GM19328 (cell line): ENCODE measurements around the gene BDH1.
"Not testable (repeated sequence)": the region's sequence is repeated elsewhere in the genome, so short reads cannot be mapped to it uniquely, and the experiment has no call there.

Experiments used
- ATAC-seq: cut with Tn5 transposase; IDR thresholded peaks from one replicate; pipeline ENCODE4 v1.9.1; 2021; ENCODE audit warnings: mild to moderate bottlenecking, moderate library complexity; ENCODE audit not compliant: unreplicated experiment

Gene BDH1

DNA sequence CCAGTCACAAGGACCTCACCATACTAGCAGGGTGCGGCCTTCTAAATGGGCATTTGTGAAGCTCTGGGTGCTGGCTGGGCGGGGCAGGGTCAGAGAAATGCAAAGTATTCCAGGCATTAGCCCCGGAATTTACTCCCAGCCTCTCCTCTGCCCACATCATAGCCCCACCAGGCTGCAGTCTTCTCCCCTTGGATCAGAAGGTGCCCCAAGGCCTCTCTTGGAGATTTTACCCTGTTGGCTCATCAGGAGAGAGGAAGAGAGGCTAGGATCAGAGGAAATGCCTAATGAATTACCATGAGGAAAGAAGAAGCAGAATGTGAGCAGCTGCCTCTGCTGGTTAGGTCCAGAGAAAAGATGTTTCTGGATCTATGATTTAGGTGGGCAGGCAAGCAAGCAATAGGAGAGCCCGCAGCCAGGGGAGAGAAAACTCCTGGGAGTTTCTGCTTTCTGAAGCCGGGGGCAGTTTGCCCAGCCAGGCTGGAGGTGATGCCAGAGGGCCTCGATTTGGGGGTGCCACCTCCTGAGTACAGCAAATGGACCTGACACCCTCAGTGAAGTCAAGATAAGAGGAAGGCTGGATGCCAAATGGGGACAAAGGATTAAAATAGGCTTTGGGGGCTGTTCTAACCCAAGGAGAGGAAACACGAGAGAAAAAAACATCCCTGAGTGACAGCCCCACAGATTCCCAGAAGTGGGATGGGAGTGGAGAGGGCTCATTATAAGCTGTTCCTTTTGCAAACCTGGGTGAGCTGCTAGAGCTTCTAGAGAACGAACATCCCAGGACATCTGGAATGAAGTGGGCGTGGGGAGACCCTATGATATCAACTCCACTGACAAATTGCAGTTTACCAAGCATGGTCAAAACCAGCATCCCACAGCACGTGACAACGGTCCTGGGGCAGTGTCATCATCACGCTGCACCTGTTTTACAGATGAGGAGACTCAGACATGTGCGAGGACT is 65.4 kb downstream of the BDH1 start:
- ATAC-seq = no peak

DNA sequence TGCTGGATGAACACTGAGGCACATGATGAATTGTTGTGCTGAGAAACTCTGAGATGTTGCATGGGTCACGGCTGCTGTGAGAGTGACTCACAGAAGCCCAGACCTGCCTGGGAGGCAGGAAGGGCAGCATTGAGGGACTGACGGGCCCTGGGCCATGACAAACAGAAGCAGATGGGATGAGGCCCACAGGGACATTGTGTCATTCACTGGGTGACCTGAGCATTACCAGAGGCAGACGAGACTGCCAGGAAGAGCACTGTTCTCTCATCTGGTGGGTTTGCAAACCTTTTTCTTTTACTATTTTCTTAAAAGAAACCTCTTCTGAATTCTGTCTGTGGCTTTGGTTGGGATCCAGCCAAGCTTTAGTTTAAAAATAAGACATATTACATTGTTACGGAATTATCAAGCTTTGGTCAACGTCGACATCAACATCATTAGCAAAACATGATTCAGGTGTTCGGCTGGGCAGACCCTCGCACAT is 67.8 kb downstream of the BDH1 start:
- no peak for ATAC-seq

DNA sequence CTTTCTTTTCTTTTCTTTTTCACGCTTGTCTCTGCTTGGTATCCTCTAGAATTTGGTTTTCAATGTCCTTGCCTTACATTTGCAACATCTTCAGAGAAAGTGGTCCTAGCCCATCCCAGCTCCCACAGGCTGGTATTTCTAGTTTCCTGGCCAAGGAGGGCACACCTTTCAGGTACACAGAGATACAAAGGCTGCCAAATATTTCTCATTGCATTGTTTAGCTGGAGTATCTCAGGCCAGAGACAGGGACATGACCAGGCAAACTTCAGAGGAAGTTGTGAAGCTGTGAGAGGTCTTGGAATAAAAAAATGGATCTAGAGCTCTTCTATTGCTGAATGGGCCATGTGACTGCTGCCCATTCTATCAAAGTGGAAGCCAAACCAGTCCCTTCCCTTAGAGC is 68.9 kb downstream of the BDH1 start:
- ATAC-seq = no peak

DNA sequence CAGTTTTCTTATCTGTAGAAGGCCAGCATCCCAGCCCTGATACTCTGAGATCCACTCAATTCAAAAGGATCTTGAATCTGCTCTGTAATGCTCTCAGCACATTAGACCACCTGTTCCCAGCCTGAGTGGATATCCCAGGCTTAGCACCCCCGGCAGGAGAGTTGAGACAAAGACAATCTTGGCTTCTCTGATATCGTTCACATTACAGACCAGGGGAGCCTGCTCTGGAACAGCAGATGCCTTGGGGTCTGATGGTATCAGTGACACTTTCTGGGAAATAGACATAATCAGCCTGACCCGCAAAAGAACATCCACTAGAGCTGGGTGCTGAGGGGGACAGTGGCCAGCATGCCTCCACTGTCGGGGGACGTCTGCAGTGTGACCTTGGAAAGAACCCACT is 70.6 kb downstream of the BDH1 start:
- ATAC-seq = no peak

DNA sequence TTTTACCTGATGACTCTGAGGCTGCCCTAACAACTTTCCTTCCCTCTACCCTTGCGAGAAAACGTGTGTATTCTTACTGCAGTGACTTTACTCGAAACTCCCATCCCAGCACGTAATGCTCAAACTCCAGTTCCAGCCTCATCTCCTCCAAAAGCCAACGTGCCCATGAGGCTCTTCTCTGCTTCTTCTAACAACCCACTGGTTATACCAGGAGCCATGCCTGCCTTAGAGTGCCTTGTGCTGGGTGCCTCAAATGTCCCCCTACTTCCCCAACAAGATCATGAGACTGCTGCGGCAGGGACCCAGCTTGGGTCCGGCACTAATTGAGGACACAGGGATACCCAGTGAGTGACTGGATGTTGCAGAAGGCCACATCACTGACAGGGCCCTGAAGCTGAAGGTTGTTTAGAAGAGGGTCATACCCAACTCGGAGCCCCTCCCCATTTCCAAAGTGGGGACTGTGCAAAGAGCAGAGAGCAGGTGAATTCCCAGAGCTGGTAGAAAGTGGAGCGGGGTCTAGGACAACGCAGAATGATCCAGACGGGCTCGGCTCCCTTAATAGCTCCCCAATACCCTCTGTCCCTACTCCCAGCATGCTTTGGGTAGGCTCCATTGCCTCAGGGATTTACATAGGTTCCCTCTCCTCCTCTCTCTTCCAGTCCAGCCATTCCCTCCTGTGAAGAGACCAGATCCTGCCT is 71.4 kb downstream of the BDH1 start:
- no peak for ATAC-seq

DNA sequence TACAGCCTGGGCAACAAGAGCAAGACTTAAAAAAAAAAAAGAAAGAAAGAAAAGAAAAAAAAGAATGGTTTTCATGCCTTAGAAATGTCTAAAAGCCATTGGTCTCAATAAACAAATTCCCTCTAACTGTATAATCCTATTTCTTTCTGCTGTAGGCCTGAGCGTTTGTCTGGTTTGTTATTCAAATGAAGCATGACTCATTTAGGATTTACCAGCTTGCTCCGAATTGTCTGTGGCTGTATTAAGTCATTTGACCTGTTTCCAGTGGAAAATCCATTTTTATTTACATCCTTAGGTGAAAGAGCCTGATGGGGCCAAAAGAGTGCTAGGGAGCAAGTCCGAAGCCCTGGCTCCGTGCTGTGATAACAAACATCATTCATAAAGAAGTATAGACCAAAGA is 73.8 kb downstream of the BDH1 start:
- no peak for ATAC-seq

DNA sequence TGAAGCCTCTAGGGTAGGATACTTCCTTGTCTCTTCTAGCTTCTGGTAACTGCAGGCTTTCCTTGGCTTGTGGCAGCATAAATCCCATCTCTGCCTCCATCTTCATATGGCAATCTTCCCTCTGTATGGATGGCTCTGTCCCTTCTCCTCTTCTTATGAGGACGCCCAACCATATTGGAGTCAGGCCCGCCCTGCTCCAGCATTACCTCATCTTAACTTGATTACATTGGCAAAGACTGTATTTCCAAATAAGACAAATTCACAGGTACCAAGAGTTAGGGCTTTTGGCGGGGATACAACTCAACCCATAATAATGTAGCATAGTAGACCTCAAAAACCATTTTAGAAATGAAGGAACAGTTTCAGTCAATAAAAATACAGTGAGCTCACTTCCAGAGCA is 75.4 kb downstream of the BDH1 start:
- no peak for ATAC-seq

DNA sequence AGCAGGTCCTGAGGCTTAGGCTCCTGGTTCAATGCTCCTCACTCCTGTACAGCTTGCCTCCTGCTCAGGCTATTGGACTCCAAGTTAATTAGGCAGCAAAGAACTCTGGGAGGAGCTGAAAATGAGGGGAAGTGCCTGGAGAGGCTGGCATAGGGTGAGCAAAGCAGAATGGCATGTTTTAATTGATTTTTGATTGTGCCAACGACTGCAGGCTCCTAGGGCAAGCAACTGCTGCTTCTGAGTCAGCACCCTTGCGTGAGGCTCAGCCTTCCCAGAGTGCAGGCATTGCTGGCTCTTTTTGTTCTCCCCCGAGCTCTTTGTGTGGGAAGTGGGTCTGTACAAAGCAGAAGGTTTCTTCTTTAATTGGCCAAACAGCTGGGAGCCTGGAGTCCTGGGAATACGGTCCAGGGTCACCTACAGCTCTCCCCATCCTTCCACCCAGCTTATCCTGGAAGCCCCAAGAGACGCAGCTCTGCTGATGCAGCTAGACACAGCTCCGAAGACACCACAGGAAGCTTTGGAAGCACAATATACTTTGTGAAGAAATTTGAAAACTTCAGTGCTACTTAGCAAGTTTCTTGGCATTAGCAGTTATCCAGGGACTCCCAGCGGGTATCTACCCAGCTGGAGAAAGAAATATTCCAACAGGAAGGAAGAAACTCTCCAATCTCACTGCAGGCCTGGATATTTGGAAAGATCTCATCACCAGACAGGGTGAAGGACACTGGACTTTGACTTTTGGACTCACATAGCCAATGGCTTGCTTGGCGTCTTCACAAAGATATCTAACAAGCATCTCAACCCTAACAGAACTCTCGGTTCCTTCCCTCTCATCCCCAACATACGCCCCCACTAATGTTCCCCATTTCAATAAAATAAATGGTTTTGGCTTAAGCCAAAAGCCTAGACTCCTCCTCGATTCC is 76.8 kb downstream of the BDH1 start:
- no peak for ATAC-seq

DNA sequence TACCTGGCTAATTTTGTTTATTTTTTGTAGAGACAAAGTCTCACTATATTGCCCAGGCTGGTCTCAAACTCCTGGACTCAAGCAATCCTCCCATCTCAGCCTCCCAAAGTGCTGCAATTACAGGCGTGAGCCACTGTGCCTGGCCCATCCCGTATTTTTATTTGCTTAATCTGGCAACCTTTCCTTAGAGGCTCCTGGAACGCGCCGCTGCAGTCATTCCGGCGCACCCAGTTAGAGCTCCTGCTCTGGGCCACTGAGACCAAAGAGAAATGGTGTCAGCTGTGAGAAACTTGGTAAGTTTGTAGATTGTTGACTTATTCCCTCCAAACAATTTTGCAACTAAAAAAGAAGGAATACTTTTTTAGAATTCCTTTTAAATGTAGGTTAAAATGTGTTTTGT is 78.0 kb downstream of the BDH1 start:
- ATAC-seq = not testable (repeated sequence)

DNA sequence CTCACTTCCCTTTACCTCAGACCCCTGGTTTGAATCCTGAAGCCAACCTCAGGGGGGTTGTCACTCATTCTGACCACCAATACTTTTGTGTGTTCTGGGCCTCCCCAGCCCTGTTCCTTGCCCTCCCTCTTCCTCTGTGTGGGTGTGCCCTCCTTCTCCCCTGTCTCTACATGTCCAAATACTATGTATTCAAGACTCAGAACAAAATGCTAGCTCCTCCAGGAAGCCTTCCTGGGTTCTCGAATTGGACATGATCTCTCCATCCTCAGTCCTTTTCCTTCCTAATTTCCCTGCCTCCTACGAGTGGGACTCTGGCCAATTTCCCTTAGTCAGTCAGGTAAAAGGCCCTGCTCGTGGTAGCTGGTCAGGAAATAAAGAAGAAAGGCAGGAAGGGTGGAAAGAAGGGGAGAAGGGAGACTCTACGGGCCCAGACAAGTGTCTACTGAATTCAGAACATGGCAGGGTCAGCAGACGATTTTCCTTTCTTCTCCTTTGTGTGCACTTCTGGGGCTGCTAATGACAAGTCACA is 79.7 kb downstream of the BDH1 start:
- no peak for ATAC-seq

DNA sequence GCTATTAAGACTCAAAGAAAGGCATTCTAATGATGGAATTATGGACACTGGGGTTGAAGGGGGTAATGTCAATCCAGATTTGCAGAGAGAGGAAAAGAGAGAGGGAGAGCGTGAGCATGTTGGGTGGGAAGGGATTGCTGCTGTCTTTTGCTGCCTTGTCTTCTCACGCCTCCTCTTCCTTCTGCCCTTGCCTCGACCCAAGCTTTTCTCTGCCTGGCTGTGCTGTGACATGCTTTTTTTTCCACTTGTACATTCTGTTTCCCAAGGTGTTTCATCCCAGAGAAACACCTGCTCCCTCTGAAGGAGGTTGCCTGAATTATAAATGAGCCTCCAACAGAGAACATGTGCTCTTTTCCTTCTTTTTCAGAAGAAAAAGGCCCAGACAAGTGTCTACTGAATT is 80.3 kb downstream of the BDH1 start:
- ATAC-seq = no peak

DNA sequence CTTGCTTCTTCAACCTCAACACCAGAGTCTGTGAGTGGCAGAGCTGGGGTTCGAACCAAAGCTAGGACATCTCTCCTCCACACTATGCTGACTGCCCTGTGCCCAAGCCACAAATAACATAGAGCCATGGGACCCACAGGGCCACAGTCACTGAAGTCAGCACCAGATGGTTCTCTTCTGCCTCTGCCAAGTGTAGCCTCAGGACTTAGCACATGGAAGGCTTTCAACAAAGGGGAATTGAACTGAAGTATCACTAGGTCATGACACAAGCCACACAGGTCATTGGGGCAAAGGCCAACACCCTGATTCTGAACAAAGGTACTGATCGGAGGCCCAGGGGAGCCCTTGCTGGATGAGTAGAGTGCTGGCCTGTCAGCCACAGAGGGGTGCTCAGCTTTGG is 83.6 kb downstream of the BDH1 start:
- no peak for ATAC-seq

DNA sequence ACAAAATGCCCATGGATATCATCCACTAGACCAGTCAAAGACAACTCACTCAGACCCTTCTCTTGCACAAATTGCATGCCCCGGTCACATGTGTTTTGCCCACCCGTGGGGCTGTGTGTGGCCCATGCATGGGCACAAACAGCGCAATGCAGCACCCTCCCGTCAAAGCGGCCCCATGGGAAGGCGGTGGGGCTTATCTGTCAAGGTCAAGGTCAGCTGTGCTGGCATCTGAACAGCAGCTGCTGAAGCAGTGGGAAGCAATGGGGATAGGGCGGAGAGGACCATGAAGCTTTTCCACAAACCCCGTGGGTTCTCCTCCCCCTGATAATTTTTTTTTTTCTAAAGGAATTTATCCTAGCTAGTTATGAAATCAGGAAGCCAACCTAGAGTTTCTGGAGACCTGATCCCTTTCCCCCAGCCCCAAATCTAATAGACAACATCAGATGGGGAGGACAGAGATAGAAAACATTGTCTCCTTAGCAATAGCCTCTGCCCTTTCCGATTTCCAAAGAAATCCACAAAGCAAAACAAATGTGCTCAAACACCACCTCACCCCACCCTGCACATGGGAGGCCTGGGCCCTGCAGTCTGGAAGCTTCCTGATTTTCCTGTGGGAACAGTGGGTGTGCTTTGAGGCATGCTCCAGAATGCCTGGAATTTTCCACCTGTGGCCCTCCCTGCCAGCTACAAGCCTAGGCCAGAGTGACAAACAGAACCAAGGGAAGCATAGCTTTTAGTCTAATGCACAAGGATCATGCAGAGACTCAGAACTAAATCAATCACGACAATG is 84.4 kb downstream of the BDH1 start:
- no peak for ATAC-seq

DNA sequence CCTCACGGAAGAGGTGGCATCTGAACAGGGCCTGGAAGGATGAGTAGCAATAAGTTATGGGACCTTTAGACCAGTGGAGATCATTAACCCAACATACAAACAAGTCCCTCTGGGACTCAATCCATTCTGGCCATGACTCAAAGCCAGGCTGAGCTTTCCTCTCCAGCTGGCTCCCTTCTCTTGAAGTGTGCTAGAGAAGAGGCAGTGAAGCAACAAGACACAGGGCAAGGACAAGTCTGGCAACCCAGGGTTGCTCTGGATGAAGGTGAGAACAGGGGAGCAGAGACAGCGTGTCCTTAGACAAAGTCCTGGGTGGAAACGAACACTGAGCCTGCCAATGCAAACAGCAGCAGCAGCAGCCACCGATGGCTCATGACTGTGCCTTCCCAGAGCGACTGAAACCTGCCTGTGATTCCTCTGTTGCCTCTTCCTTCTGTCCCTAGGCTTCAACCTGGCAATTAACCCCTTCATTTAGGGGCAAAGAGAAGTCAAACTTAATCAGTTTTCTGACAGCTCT is 86.8 kb downstream of the BDH1 start:
- no peak for ATAC-seq

DNA sequence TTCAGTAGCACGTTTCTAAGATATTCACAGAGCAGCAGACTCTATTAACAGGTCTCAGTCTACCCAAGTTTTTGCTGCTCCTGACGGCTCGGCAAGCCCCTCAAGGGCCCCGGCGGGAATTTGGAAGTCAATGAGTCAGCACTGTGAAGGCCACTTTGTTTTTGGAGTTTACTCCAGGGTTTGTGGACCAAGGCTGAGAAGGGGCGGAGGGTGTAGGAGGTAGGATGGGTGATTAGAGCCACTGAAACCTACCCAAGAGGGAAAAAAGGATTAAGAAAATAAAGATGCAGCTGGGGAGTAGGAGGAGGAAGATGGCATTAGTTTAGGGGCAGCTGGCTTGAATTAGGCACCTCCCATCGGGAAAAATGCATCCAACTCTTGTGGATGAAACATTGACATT is 87.6 kb downstream of the BDH1 start:
- no peak for ATAC-seq

DNA sequence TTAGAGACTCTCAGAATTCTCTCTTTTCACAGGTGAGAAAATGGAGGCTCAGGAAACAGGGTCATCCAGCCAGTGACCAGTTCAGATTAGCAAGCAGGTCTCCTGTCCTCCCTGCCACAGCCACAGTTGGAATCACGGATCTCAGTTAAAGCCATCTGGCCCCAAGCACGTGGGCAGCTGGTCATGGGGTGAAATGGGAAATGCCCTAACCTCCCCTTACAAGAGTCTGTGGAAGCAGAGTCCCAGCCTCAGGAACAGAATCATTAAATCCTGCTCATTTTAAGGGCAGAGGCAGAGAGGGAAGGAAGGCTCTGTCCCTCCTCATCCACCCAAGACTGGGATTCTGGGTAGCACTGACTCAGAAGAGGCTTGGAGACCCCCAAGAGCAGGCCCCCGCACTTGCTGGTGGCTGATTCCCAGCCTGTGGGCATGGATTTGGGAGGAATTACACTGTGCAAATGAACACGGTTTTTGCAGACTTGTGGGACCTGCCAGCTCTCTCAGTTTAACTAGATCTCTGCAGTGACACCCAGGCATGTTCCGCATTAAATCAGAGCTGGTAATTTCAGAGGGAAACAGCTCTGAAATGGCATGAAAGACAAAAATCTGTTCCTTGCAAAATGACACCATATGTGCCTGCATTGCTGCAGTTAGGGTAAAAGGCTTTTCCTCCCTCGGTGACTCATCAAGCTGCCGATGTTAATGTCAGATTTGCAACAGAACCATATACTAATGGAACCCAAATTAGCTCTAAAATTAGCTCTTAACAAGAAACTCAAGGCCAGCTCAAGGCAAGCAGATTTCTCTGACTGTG is 89.0 kb downstream of the BDH1 start:
- ATAC-seq = no peak

DNA sequence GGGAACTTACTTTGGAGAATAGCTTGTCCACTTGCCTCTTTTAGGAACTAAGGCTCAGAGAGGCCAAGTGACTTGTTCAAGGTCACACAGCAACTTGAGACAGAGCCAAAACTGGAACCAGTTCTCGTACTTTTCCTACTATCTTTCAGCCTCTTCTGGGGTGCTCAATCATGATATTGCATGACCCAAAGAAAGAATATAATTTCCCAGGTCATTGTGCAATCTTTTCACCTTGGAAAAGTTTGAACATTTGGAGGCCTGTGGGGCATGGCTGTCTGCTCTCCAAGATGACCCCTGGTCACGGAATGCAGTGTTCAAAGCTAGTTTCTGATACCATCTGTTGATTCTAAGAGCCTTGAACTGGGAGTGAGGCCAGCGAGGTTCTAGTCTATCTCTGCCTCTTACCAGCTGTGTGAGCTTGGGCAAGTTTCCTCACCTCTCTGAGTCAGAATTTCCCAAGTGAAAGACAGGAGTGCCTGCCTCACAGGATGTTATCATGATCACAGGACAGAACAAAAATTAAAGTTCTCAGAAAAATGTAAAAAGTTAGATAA is 89.7 kb downstream of the BDH1 start:
- ATAC-seq = no peak

DNA sequence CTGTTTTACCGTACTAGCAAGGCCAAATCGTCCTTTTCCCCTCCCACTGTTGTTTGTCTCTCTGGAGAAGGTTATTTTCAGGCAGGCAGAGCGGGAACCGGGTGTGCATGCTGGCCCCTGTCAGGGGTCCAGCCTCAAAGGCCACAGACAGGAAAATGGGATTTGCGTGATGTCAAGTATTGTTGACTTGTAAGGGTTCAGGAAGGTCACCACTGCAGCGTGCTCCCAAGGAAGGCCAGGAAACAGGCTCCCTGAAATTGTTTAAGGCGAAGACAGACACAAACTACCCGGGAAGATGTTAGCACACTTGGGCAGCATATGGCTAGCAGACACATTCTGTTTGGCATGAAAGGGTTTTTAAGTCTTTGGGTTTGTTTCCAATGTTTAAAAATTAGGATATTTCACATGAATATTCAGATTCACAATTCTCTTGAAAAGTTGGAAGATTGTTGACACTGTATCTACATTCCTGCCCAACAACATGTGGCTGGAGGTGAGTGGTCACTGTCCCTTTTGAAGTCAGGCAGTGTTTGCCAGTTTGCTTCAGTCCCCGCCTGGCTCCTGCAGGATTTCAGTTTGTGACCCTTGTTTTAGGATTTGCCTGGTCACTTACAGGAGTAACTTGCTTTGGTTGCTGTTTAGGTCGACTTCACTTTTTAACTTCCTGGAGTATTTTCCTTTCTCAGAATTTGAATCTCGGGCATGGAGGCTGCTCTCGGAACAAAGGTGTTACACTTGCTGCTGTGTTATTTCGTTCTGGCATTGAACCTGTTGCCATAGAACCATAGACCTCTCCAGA is 90.4 kb downstream of the BDH1 start:
- no peak for ATAC-seq
